Astrocyte of the cerebellum (primary cell): ENCODE results near the gene SUSD3.

ENCODE experiments used
- DNase-seq: peaks from one replicate; pipeline ENCODE4 v3.0.0-alpha.2; 2011; ENCODE audit warnings: low read depth
- H3K4me3 ChIP-seq: 2 replicates; pipeline ENCODE4 v1.5.1; 2011; ENCODE audit warnings: mild to moderate bottlenecking, low read depth, low read length, moderate library complexity
- in situ Hi-C: cut with HindIII; loops from 2 replicates; pipeline ENCODE4 v1.10.0; 2017; ENCODE audit warnings: low sequenced_read_pairs
- TF ChIP-seq, protein P1 (sequence below): IDR thresholded peaks from 2 replicates; pipeline ENCODE4 v1.5.1; 2012; ENCODE audit warnings: low read length, low read depth, moderate library complexity, mild to moderate bottlenecking; ENCODE audit errors: missing control alignments

The SUSD3 gene

DNA sequence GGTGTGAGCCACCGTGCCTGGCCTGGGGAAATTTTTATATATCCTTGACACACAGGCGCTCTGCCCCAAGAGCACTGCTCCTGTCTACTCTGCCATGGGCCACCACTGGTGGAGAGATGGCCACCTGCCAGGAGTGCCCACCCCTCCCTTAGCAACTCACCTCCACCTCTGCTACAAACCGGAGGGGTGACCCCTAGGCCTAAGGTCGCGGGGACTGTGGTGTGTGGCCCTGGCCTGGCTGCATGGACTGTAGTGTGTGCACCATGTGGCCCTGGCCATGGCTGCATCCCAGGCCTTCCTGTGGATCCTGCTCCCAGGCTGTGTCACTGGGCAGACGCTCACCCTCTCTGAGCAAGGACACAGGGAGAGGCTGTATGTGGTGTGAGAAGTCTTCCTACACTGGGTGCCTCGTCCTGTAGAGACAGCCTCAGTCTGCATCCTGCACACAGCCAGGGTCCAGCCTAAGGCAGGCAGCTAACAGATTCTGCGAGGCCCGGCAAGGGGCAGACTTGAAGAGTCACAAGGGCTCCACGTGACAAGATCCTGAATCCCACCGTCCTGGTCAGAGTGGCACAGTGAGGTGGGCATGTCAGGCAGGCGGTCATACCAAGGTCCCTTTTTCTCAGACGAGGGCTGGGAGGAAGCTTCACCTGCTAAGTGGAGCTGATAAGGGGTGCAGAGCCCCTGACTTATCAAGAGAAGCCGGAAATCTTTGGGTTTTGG lies 65.2 kb downstream of the SUSD3 start:
- DNase-seq: no peak
- in situ Hi-C loops: no loop called here
- TF ChIP-seq, protein P1, sequence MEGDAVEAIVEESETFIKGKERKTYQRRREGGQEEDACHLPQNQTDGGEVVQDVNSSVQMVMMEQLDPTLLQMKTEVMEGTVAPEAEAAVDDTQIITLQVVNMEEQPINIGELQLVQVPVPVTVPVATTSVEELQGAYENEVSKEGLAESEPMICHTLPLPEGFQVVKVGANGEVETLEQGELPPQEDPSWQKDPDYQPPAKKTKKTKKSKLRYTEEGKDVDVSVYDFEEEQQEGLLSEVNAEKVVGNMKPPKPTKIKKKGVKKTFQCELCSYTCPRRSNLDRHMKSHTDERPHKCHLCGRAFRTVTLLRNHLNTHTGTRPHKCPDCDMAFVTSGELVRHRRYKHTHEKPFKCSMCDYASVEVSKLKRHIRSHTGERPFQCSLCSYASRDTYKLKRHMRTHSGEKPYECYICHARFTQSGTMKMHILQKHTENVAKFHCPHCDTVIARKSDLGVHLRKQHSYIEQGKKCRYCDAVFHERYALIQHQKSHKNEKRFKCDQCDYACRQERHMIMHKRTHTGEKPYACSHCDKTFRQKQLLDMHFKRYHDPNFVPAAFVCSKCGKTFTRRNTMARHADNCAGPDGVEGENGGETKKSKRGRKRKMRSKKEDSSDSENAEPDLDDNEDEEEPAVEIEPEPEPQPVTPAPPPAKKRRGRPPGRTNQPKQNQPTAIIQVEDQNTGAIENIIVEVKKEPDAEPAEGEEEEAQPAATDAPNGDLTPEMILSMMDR: no peak
- no peak overlapping the region for H3K4me3 ChIP-seq

- H3K4me3 ChIP-seq: no peak overlapping the region
- TF ChIP-seq, protein P1: no peak
- in situ Hi-C loops: no loop called here
- no peak for DNase-seq
Observed at GRCh38 chr9:93124793-93125192, 66.3 kb downstream of the SUSD3 start.

DNA sequence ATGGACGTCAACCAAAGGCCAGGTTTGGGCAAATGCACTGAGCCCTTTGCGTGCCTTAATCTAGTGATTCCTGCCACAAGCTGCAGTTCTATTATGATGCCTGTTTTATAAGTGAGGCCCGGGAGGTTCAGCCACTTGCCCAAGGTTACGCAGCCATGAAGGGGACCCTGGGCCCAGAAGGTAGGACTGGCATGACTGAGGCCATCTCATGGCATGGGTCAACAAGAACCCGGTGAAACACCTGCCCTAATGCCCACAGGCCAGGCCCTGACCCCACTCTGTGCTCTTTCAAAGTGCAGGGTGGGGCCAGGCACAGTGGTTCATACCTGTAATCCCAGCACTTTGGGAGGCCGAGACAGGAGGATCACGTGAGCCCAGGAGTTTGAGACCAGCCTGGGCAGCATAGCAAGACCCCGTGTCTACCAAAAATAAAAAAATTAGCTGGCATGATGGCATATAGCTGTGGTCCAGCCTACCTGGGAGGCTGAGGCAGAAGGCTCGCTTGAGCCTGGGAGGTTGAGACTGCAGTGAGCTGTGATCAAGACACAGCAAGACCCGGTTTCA lies 66.9 kb downstream of the SUSD3 start:
- no peak for DNase-seq
- TF ChIP-seq, protein P1: no peak
- in situ Hi-C loops: no loop called here
- no peak overlapping the region for H3K4me3 ChIP-seq

GRCh38 chr9:93126151-93126781 lies 67.8 kb downstream of the SUSD3 start:
- TF ChIP-seq, protein P1: no peak
- in situ Hi-C loops: no loop called here
- no peak overlapping the region for H3K4me3 ChIP-seq
- DNase-seq: no peak

DNA sequence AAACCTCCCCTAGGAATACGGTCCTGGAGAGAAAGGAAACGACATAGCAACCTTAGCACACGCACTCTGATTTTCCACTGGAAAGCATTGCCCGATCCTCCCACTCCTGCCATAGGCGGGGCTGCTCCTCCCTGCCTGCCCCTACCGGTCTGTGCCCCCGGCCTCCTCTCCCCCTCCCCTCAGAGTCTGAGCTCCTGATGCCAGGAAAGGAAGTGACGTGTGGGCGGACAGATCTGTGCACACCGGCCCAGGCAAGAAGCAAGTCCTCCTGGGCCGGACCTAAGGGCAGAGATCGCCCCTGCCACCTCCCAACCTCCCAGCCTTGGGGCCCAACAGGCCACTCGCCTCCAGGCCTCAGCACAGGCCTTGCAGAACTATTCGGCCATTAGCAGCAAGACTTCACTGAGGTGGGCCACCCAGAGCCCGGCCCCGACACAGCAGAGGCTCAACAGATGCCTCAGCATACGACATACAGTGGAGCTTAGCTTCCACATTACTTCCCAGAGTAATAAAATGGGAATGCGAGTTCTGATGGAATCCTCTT lies 68.4 kb downstream of the SUSD3 start:
- no peak overlapping the region for H3K4me3 ChIP-seq
- DNase-seq: no peak
- in situ Hi-C loops: no loop called here

GRCh38 chr9:93127395-93127911 lies 69.0 kb downstream of the SUSD3 start:
- TF ChIP-seq, protein P1: no peak
- DNase-seq: no peak
- no peak overlapping the region for H3K4me3 ChIP-seq
- in situ Hi-C loops: no loop called here

More for the DNA sequence above, 68.4 kb downstream of the SUSD3 start:
- TF ChIP-seq, protein P1: no peak
